Measurements from ENCODE around the gene RSPH6A.

DNA sequence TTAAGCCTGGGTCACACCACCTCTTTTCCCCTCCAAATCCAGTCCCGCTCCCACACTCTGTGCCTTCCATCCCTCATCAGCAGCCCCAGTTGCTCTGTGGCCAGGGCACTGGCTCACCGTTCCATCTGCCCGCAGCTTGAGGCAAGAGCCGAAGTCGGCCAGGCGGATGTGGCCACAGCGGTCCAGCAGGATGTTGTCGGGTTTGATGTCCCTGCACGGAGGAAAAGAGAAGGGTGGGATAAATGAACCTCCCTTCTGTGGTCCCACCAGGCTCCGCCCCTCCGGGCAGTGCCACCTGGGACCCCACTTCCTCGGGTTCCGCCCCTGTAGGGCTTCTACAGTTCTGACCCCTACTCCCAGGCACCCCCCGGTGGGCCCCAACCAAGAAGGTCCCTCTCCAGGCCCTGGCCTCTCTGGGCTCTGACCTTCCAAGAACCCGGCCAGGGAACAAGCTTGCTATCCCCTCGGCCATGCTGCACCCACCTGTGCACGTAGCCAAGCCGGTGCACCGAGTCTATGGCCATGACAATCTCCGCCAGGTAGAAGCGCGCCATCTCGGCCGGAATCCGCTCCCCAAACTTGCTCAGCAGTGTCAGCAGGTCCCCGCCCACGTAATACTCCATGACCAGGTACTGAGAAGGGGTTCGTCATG is 37.0 kb downstream of the RSPH6A start:
- TF ChIP-seq, protein P1, sequence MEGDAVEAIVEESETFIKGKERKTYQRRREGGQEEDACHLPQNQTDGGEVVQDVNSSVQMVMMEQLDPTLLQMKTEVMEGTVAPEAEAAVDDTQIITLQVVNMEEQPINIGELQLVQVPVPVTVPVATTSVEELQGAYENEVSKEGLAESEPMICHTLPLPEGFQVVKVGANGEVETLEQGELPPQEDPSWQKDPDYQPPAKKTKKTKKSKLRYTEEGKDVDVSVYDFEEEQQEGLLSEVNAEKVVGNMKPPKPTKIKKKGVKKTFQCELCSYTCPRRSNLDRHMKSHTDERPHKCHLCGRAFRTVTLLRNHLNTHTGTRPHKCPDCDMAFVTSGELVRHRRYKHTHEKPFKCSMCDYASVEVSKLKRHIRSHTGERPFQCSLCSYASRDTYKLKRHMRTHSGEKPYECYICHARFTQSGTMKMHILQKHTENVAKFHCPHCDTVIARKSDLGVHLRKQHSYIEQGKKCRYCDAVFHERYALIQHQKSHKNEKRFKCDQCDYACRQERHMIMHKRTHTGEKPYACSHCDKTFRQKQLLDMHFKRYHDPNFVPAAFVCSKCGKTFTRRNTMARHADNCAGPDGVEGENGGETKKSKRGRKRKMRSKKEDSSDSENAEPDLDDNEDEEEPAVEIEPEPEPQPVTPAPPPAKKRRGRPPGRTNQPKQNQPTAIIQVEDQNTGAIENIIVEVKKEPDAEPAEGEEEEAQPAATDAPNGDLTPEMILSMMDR (optimal IDR thresholded peaks at IDR 0.05 in 1 of 3, IDR thresholded peaks at IDR 0.05 in 1 of 3, conservative IDR thresholded peaks at IDR 0.05 in 1 of 3; ENCODE audit: extremely low read depth in 1 of 3, insufficient read depth in 2 of 3, low read length in 3 of 3), result no peak
- no peak for TF ChIP-seq EZH2 (IDR thresholded peaks at IDR 0.05; ENCODE audit: low read length)

Measured in keratinocyte (primary cell).